ENCODE data around the gene TCF4. TPM values are rescaled to one million over a fixed set of nuclear protein-coding genes. Genes with fewer than 3 reads are reported as not detected.

Gene TCF4
- total RNA-seq, 6 experiments from 2014 or later = 50.4 to 71.1 (median 59.0) TPM

DNA sequence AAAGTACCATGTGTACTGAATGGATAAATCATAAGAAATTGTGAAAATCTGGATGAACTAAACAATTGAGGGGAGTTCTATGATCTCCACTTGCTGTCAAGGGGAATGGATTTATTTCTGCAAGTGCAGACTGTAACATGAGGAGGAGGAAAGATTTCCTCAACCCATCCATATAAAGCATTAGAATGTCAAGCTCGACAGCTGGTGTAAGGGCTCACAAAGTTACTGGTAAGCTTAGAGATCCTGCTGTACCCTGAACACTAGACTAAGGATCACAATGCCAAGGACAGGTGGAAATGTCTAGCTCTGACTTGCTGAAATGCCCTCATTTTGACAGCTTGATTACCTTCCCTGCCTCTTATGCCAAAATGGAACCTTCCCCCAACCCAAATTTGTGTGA, 125.3 kb downstream of the TCF4 start:
- Mint-ChIP-seq H3K27ac (no peak overlapping the region), H3K27me3 (ENCODE audit: insufficient read depth) (no peaks in the 10 kb centered on the region; the same call in 1 of the 2 replicates), H3K4me3 (no peak overlapping the region), H3K9me3 (no peaks in the 10 kb centered on the region), H3K36me3 (ENCODE audit: low read depth) (peaks cover 11% of the 10 kb centered on the region; the same call in 1 of the 2 replicates), H3K4me1 (ENCODE audit: low read depth) (peaks cover 11% of the 10 kb centered on the region; the same call in 1 of the 2 replicates)
- no peak for DNase-seq
- TF ChIP-seq, protein P1, sequence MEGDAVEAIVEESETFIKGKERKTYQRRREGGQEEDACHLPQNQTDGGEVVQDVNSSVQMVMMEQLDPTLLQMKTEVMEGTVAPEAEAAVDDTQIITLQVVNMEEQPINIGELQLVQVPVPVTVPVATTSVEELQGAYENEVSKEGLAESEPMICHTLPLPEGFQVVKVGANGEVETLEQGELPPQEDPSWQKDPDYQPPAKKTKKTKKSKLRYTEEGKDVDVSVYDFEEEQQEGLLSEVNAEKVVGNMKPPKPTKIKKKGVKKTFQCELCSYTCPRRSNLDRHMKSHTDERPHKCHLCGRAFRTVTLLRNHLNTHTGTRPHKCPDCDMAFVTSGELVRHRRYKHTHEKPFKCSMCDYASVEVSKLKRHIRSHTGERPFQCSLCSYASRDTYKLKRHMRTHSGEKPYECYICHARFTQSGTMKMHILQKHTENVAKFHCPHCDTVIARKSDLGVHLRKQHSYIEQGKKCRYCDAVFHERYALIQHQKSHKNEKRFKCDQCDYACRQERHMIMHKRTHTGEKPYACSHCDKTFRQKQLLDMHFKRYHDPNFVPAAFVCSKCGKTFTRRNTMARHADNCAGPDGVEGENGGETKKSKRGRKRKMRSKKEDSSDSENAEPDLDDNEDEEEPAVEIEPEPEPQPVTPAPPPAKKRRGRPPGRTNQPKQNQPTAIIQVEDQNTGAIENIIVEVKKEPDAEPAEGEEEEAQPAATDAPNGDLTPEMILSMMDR (IDR thresholded peaks at IDR 0.05) = no peak

DNA sequence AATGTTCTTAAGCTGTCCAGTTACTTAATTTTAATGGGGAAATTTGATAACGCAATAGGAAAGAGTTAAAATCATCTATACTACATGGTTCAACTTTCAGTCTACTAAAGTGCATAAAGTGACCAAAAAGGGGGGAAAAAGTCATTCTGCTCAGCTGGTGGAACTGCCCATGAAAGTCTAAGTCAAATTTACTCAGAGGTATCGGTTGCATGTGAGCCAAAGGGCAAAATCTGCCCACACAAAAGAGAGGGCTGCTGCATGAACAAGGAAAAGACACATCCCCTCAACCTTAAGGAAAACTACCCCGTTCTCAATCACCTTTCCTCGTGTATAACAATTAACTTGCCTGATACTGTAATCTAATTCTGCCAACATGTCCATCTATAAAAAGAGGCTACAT, 126.1 kb downstream of the TCF4 start:
- H3K27ac Mint-ChIP-seq = no peak overlapping the region
- H3K4me3 Mint-ChIP-seq = no peak overlapping the region
- DNase-seq = no peak
- H3K4me1 Mint-ChIP-seq (ENCODE audit: low read depth) = peaks cover 11% of the 10 kb centered on the region; the same call in 1 of the 2 replicates
- H3K36me3 Mint-ChIP-seq (ENCODE audit: low read depth) = peaks cover 11% of the 10 kb centered on the region; the same call in 1 of the 2 replicates
- no peaks in the 10 kb centered on the region; the same call in 1 of the 2 replicates for H3K27me3 Mint-ChIP-seq (ENCODE audit: insufficient read depth)
- H3K9me3 Mint-ChIP-seq = no peaks in the 10 kb centered on the region
- TF ChIP-seq, protein P1 (IDR thresholded peaks at IDR 0.05) = no peak

DNA sequence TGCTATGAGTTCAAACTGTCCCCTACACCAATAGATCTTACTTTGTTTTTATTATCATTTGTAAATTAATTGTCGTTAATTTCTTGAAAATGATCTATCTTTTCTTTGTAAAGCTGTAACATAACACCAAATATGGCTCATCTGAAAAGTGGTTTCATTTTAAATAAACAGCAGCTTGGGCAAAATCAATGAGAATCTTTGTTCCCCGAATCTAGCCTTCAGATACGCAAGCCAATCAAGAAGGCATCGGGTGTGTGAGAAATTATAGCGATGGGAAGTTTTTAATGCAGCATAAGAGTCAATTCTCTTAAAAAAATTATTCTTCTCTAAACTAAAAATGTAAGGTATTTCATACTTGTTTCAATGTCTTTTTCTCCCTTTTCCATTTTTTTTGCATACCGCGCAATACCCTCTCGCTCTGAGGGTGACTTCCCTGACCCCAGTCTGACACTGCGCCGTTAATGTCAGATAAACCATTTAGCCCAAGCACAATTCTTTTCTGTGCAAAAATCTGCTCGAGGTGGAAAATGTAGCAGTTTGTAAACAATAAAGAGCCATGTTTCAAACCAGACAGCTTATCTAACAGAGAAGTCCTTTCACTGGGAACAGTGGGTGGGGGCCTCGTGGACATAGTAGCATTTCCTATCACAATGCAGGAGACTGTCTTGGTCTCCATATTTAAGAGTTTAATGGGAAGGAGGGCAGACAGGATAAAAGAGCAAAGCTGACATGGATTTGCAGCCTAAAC, 129.4 kb downstream of the TCF4 start:
- Mint-ChIP-seq H3K4me1 (ENCODE audit: low read depth) (peaks cover 15% of the 10 kb centered on the region), H3K27me3 (ENCODE audit: insufficient read depth) (no peaks in the 10 kb centered on the region; the same call in 1 of the 2 replicates), H3K4me3 (no peak overlapping the region), H3K27ac (no peak overlapping the region), H3K9me3 (no peaks in the 10 kb centered on the region), H3K36me3 (ENCODE audit: low read depth) (peaks cover 11% of the 10 kb centered on the region; the same call in 1 of the 2 replicates)
- TF ChIP-seq, protein P1 (IDR thresholded peaks at IDR 0.05) = no peak
- no peak for DNase-seq

DNA sequence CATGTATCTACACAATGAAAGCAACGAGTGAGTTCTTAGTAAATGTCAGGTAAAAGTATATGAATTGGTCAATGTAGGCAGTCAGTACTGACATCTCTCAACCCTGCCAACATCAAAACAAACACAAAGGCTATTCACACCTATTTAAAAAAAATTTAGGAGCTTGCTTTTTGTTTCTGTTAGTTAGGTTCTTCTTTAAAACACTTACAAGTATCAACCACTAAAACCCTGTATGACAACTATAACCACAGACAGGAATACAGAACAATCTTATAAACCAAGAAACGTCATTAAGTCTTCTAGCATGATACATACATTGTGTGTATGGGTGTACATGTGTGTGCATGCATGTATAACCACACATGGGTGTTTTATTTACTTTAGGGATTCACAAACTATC, 131.0 kb downstream of the TCF4 start:
- Mint-ChIP-seq H3K36me3 (ENCODE audit: low read depth) (peaks cover 11% of the 10 kb centered on the region; the same call in 1 of the 2 replicates), H3K27me3 (ENCODE audit: insufficient read depth) (no peaks in the 10 kb centered on the region; the same call in none of the 2 replicates), H3K4me1 (ENCODE audit: low read depth) (peaks cover 21% of the 10 kb centered on the region), H3K9me3 (no peaks in the 10 kb centered on the region), H3K27ac (no peak overlapping the region), H3K4me3 (no peak overlapping the region)
- TF ChIP-seq, protein P1 (IDR thresholded peaks at IDR 0.05) = no peak
- no peak for DNase-seq

DNA sequence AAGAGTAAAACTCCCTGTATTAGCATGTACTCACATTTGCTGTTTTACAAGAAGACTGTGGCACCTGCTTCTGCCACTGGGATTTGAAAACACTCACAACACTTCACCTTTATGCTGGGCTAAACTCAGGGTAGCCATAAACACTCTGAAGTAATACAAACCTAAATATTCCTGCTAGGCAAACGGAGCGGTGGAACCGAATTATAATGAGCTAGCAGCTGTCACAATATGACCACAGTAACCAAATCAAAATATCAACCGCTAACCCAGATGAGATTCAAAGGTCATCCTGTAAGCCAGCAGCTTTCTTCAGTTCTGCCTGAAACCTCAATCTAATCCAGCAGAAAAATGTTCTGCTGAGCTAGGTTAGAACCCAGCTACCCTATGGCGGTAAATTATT, 132.1 kb downstream of the TCF4 start:
- TF ChIP-seq, protein P1 (IDR thresholded peaks at IDR 0.05) = no peak
- DNase-seq = no peak
- H3K4me3 Mint-ChIP-seq = no peak overlapping the region
- peaks cover 24% of the 10 kb centered on the region for H3K4me1 Mint-ChIP-seq (ENCODE audit: low read depth)
- no peak overlapping the region for H3K27ac Mint-ChIP-seq
- no peaks in the 10 kb centered on the region for H3K9me3 Mint-ChIP-seq
- peaks cover 11% of the 10 kb centered on the region; the same call in 1 of the 2 replicates for H3K36me3 Mint-ChIP-seq (ENCODE audit: low read depth)
- no peaks in the 10 kb centered on the region; the same call in none of the 2 replicates for H3K27me3 Mint-ChIP-seq (ENCODE audit: insufficient read depth)

Data from HFFc6 (cell line).